OCI-LY7 (cell line): ENCODE results near the gene VIL1. TPM values are rescaled to one million over a fixed set of nuclear protein-coding genes. Genes with fewer than 3 reads are reported as not detected.

ENCODE experiments used
- BruUV-seq: library from RNA; stranded (reverse); fragments of 400-500 nt; replicated peaks from 2 replicates; lab custom pipeline; 2021; lab: Mats Ljungman, UMichigan
- CTCF ChIA-PET: fragments of 300-600 bp; sonication (Branson Sonifier 250); formaldehyde crosslinking; loops from one replicate; lab custom pipeline; 2022; ENCODE audit warnings: antibody characterized with exemption; ENCODE audit not compliant: unreplicated experiment; lab: Charles Lee
- POLR2A ChIA-PET: fragments of 300-600 bp; sonication (Branson Sonifier 250); formaldehyde crosslinking; loops from one replicate; lab custom pipeline; 2022; ENCODE audit warnings: antibody characterized with exemption; lab: Charles Lee
- DNase-seq: peaks from one replicate; pipeline ENCODE4 v3.0.0-alpha.2; 2015; ENCODE audit warnings: low spot score
- H2AFZ ChIP-seq: fragments of 200-600 bp; sonication (generic), shearing (Covaris generic); 2 replicates; pipeline ENCODE4 v1.6.1; 2014; ENCODE audit warnings: mild to moderate bottlenecking, antibody characterized with exemption, low read length, moderate library complexity
- H3K27ac ChIP-seq: fragments of 200-600 bp; sonication (generic); 2 replicates; pipeline ENCODE4 v1.5.1; 2014; ENCODE audit warnings: mixed run types, low read depth, mild to moderate bottlenecking, moderate library complexity, low read length, inconsistent platforms; ENCODE audit not compliant: poor library complexity, severe bottlenecking
- H3K36me3 ChIP-seq: fragments of 200-600 bp; sonication (generic); 2 replicates; pipeline ENCODE4 v1.6.1; 2014; ENCODE audit warnings: mild to moderate bottlenecking, antibody characterized with exemption, low read length, moderate library complexity, mixed read lengths; ENCODE audit not compliant: insufficient read depth
- H3K4me1 ChIP-seq: fragments of 200-600 bp; sonication (generic); 2 replicates; pipeline ENCODE4 v1.5.1; 2014; ENCODE audit warnings: mild to moderate bottlenecking, low read length; ENCODE audit not compliant: insufficient read depth, poor library complexity, severe bottlenecking
- H3K4me2 ChIP-seq: fragments of 200-600 bp; sonication (generic); 2 replicates; pipeline ENCODE4 v1.6.1; 2014; ENCODE audit warnings: mild to moderate bottlenecking, low read length
- H3K4me3 ChIP-seq: fragments of 200-600 bp; sonication (generic); 2 replicates; pipeline ENCODE4 v1.5.1; 2014; ENCODE audit warnings: mild to moderate bottlenecking, low read depth, low read length; ENCODE audit not compliant: poor library complexity, severe bottlenecking
- H3K79me2 ChIP-seq: fragments of 200-600 bp; sonication (generic); 2 replicates; pipeline ENCODE4 v1.6.1; 2016; ENCODE audit warnings: low read depth, mild to moderate bottlenecking, low read length, moderate library complexity, mixed read lengths; ENCODE audit not compliant: insufficient read depth
- H3K9me2 ChIP-seq: fragments of 200-600 bp; sonication (generic); 2 replicates; pipeline ENCODE4 v1.6.1; 2016; ENCODE audit warnings: mild to moderate bottlenecking, low read length, mixed read lengths; ENCODE audit not compliant: insufficient read depth
- H3K9me3 ChIP-seq: fragments of 200-600 bp; sonication (generic); 2 replicates; pipeline ENCODE4 v1.6.1; 2014; ENCODE audit warnings: mild to moderate bottlenecking, mixed run types, low read length, mixed read lengths
- H4K20me1 ChIP-seq: fragments of 200-600 bp; sonication (generic); 2 replicates; pipeline ENCODE4 v1.6.1; 2014; ENCODE audit warnings: mild to moderate bottlenecking, antibody characterized with exemption, low read length, moderate library complexity, mixed read lengths; ENCODE audit not compliant: insufficient read depth
- CTCF ChIP-seq: fragments of 200-600 bp; sonication (generic); conservative IDR thresholded peaks from 2 replicates; pipeline ENCODE4 v1.5.1; 2014; ENCODE audit warnings: mild to moderate bottlenecking, antibody characterized with exemption, low read length, moderate library complexity, mixed read lengths
- EZH2phosphoT487 ChIP-seq: fragments of 200-600 bp; sonication (generic); IDR thresholded peaks from 2 replicates; pipeline ENCODE4 v1.6.1; 2018; ENCODE audit warnings: low read depth, borderline replicate concordance, mild to moderate bottlenecking, mixed run types, antibody characterized with exemption, low read length, moderate library complexity, mixed read lengths
- intact Hi-C: fragments of 100-400 bp; cut with micrococcal nuclease; formaldehyde crosslinking; loops from one replicate; pipeline ENCODE4 v1.10.0; 2022; ENCODE audit not compliant: unreplicated experiment
- total RNA-seq, 2 experiments: library from RNA; depleted of rRNA in 1 of 2; stranded (reverse); fragments of >200 nt in 1 of 2; shearing (Covaris generic) in 1 of 2; gene quantifications; 2 replicates each; pipeline ENCODE4 v1.2.3, GENCODE V29; 2014 to 2022

Gene VIL1
- total RNA-seq, 2 experiments from 2014 or later = 0.47 TPM; not detected in 1

- Histone ChIP-seq H2AFZ (no peak overlapping the region), H3K4me2 (no peak overlapping the region), H3K27ac (no peak overlapping the region), H3K36me3 (no peaks in the 10 kb centered on the region), H3K9me2 (no peaks in the 10 kb centered on the region), H3K4me1 (peaks cover 7% of the 10 kb centered on the region), H3K4me3 (no peak overlapping the region), H3K9me3 (no peaks in the 10 kb centered on the region), H4K20me1 (no peaks in the 10 kb centered on the region), H3K79me2 (no peaks in the 10 kb centered on the region)
- BruUV-seq = no TSS peak
- TF ChIP-seq EZH2phosphoT487 = no peak
- TF ChIP-seq CTCF = no peak
- intact Hi-C loops = no loop called here
- ChIA-PET CTCF (no interaction called here), POLR2A (interaction anchor here (1.5 kb wide), 1 partner anchor 92 kb away, joined by 4 read pairs; no protein-coding TSS in a partner anchor)
- DNase-seq = no peak
Observed at GRCh38 chr2:218382785-218383184, 36.1 kb upstream of the VIL1 start.

- no peaks in the 10 kb centered on the region for H3K9me3 ChIP-seq
- H3K27ac ChIP-seq = no peak overlapping the region
- CTCF ChIA-PET = interaction anchor here (0.9 to 1.5 kb wide), 2 partner anchors 12 to 77 kb away, joined by 3 read pairs; no protein-coding TSS in a partner anchor
- DNase-seq = no peak
- no peaks in the 10 kb centered on the region for H3K79me2 ChIP-seq
- intact Hi-C loops = no loop called here
- H3K4me3 ChIP-seq = no peak overlapping the region
- BruUV-seq = no TSS peak
- POLR2A ChIA-PET = interaction anchor here (0.5 to 2.4 kb wide), 4 partner anchors 10 to 93 kb away, joined by 3 to 9 read pairs (median 5); no protein-coding TSS in a partner anchor
- H3K4me2 ChIP-seq = no peak overlapping the region
- no peaks in the 10 kb centered on the region for H3K36me3 ChIP-seq
- H4K20me1 ChIP-seq = no peaks in the 10 kb centered on the region
- H3K9me2 ChIP-seq = no peaks in the 10 kb centered on the region
- H2AFZ ChIP-seq = no peak overlapping the region
- peaks cover 7% of the 10 kb centered on the region for H3K4me1 ChIP-seq
- no peak for TF ChIP-seq CTCF
- no peak for TF ChIP-seq EZH2phosphoT487
Observed at GRCh38 chr2:218383892-218384519, 34.9 kb upstream of the VIL1 start.

GRCh38 chr2:218384975-218385374 lies 33.9 kb upstream of the VIL1 start:
- no peak overlapping the region for H3K4me2 ChIP-seq
- DNase-seq = no peak
- no peak overlapping the region for H3K4me3 ChIP-seq
- H2AFZ ChIP-seq = no peak overlapping the region
- H3K79me2 ChIP-seq = no peaks in the 10 kb centered on the region
- no TSS peak for BruUV-seq
- no peaks in the 10 kb centered on the region for H3K9me2 ChIP-seq
- no peaks in the 10 kb centered on the region for H4K20me1 ChIP-seq
- intact Hi-C loops = no loop called here
- ChIA-PET CTCF (interaction anchor here (0.5 to 1.5 kb wide), 2 partner anchors 9 to 78 kb away, joined by 3 read pairs; no protein-coding TSS in a partner anchor), POLR2A (interaction anchor here (0.5 to 2.4 kb wide), 4 partner anchors 9 to 98 kb away, joined by 3 to 9 read pairs (median 5); no protein-coding TSS in a partner anchor)
- no peak overlapping the region for H3K27ac ChIP-seq
- no peaks in the 10 kb centered on the region for H3K9me3 ChIP-seq
- no peak for TF ChIP-seq CTCF
- TF ChIP-seq EZH2phosphoT487 = no peak
- H3K36me3 ChIP-seq = no peaks in the 10 kb centered on the region
- peaks cover 7% of the 10 kb centered on the region for H3K4me1 ChIP-seq
